ENCODE data around the gene KRTAP5-7.
"Not testable (repeated sequence)": the region's sequence is repeated elsewhere in the genome, so short reads cannot be mapped to it uniquely, and the experiment has no call there.

The KRTAP5-7 gene

DNA sequence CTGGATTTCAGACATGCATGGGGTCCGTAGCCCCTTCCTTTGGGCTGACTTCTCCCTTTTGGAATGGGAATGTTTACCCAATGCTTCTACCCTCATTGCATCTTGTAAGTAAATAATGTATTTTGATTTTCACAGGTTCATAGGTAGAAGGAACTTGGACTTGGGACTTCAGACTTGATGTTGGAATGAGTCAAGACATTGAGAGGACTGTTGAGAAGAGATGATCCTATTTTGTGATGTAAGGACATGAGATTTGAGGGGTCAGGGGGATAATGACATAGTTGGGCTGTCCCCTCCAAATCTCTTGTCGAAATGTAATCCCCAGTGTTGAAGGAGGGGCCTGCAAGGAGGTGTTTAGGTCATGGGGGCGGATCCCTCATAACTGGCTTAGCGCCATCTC is 37.4 kb downstream of the KRTAP5-7 start:
- DNase-seq = no peak

- DNase-seq = no peak
Observed at GRCh38 chr11:71565263-71565662, 38.2 kb downstream of the KRTAP5-7 start, which contains the start of gene KRTAP5-10. Gene KRTAP5-10 (plus strand): TSS chr11:71565563. CDS start chr11:71565588, 25 bp downstream.

DNA sequence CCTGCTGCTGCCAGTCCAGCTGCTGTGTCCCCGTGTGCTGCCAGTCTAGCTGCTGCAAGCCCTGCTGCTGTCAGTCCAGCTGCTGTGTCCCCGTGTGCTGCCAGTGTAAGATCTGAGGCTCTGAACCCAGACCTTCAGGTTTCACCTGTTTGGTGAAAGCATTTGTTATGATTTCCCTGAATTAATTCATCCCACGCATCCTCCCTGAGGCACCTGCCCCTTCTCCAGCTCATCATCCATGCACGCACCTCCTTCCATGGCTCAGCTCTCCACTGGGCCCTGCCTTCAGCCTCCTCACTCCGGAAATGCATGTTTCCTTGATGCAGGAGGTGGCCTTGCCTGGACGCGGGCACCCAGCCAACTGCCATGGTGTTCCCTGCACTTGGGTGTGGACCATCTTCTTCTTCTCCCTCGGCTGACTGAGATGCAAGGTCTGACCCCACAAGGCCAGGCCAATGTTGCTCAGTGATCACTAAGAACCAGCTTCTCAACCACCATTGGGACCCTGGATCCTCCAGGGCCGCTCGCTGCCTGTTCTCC is 39.1 kb downstream of the KRTAP5-7 start:
- DNase-seq = no peak

GRCh38 chr11:71566626-71567599 is 39.8 kb downstream of the KRTAP5-7 start:
- not testable (repeated sequence) for DNase-seq

- DNase-seq = not testable (repeated sequence)
Observed at GRCh38 chr11:71567633-71568032, 40.6 kb downstream of the KRTAP5-7 start.

GRCh38 chr11:71568704-71569349 is 41.8 kb downstream of the KRTAP5-7 start:
- no peak for DNase-seq

DNA sequence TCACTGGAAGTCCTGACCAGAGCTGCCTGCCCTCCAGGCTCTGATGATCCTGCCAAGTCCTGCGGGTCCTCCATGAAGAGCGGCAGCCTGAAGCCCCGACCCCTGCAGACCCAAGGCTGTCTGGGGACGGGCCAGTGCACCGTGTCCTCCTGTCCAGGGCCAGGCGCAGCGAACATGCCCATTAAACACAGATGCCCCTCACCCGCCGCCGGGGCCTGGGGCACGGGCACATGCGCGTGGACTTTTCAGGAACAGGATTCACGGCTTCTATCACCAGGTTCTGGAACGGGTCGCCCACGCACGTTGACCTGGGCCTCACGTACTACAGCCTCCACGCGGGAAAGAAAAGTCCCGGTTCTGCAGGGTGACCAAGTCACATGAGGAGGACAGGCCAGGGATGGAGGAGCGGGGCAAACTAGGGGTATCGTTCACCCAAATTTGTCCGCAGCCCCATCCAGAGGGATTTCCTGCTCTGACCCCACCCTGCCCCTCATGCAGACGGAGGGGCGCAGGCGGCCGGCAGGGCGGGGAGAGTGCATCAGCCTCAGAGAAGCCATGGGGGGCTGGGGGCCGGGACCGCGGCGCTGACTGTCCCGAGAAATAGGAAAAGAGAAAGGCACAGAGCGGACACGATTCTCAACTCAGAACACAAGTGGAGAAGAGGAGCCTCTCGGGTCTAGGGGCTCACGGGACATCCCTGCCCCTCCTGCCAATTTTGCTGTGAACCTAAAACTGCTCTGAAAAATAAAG is 44.2 kb downstream of the KRTAP5-7 start:
- DNase-seq = not testable (repeated sequence)

- no peak for DNase-seq
Observed at GRCh38 chr11:71572811-71573210, 45.7 kb downstream of the KRTAP5-7 start.

DNA sequence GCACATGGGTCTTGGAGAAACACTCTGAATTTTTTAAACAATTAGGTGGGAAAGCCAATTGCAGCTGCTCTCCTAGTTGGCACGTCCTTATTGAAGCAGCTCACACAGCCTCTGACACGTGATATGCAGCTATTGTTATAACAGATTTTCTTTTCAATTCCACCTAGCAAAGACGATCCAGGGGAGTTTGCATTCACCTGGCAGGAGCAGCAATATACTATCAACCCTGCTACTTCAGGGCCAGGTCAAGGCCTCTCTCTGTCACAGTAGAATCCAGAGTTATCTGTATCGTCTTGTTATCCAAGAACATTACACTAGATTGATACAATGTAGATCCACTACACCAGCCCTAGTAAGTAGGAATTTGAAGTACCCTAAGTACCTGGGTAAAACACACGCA is 47.4 kb downstream of the KRTAP5-7 start:
- no peak for DNase-seq

- DNase-seq = no peak
Observed at GRCh38 chr11:71575723-71576424, 48.8 kb downstream of the KRTAP5-7 start.

DNA sequence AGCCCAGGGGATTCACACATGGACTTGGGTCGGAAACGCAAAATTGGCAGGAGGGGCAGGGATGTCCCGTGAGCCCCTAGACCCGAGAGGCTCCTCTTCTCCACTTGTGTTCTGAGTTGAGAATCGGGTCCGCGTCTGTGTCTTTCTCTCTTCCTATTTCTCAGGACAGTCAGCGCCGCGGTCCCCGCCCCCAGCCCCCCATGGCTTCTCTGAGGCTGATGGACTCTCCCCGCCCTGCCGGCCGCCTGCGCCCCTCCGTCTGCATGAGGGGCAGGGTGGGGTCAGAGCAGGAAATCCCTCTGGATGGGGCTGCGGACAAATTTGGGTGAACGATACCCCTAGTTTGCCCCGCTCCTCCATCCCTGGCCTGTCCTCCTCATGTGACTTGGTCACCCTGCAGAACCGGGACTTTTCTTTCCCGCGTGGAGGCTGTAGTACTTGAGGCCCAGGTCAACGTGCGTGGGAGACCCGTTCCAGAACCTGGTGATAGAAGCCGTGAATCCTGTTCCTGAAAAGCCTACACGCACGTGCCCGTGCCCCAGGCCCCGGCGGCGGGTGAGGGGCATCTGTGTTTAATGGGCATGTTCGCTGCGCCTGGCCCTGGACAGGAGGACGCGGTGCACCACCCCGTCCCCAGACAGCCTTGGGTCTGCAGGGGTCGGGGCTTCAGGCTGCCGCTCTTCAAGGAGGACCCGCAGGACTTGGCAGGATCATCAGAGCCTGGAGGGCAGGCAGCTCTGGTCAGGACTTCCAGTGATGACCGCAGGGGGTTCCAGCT is 49.8 kb downstream of the KRTAP5-7 start:
- DNase-seq = not testable (repeated sequence)

- no peak for DNase-seq
Observed at GRCh38 chr11:71577469-71578004, 50.5 kb downstream of the KRTAP5-7 start.
